ENCODE measurements around the gene GABRB3. TPM values are rescaled to one million over a fixed set of nuclear protein-coding genes. Genes with fewer than 3 reads are reported as not detected.

GABRB3 gene
- total and polyA plus RNA-seq, 2 donors (not counting 3 experiments of a cell fraction or from before 2014, with no cell fraction given) = 0.03 TPM; not detected in 1

DNA sequence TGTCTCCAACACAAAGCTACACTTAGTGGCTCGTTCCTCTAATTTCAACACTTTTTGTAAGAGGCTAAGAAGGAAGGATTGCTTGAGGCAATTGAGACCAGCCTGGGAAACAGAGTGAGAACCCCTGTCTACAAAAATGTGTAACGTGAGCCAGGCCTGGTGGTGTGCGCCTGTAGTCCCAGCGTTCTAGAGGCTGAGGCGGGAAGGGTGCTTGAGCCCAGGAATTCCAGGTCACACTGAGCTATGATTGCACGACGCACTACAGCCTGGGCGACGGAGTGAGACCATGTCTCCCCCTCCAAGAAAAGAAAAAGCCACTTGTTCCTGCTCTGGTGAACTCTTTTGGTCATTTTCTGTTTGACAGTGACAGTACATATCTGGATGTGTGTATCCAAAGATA is 127.9 kb downstream of the GABRB3 start:
- no peaks in the 10 kb centered on the region for H3K27me3 ChIP-seq (ENCODE audit: control insufficient read depth in 2 of 2, insufficient read depth in 2 of 2, low read length in 2 of 2)
- ChIA-PET POLR2A (no interaction called here), CTCF (no interaction called here)
- H3K36me3 ChIP-seq (ENCODE audit: control insufficient read depth in 2 of 2, extremely low read depth in 1 of 2, insufficient read depth in 2 of 2, low read length in 2 of 2) = no peaks in the 10 kb centered on the region
- H3K27ac ChIP-seq (ENCODE audit: insufficient read depth, low read depth, low read length) = no peak overlapping the region
- H3K4me2 ChIP-seq (ENCODE audit: insufficient read depth, low read length) = no peak overlapping the region
- no peaks in the 10 kb centered on the region for H3K9me1 ChIP-seq (replicated peaks; ENCODE audit: control insufficient read depth, extremely low read depth, insufficient read depth, low read length)
- no peaks in the 10 kb centered on the region for H3K4me1 ChIP-seq (ENCODE audit: control insufficient read depth, extremely low read depth, insufficient read depth, low read length)
- dilution Hi-C loops (cut with MboI; ENCODE audit: extremely low pct_ligation_motif_present, low sequenced_read_pairs) = no loop called here
- BruUV-seq (replicated peaks) = no TSS peak
- H3K4me3 ChIP-seq (replicated peaks in 1 of 3; ENCODE audit: insufficient read depth in 1 of 3, low read depth in 1 of 3, low read length in 3 of 3) = no peak overlapping the region
- H4K20me1 ChIP-seq (replicated peaks; ENCODE audit: control insufficient read depth, extremely low read depth, insufficient read depth, low read length) = no peaks in the 10 kb centered on the region
- no peak for TF ChIP-seq POLR2AphosphoS5 (IDR thresholded peaks at IDR 0.05; ENCODE audit: insufficient read depth, low read depth, low read length)
- TF ChIP-seq, protein P1, sequence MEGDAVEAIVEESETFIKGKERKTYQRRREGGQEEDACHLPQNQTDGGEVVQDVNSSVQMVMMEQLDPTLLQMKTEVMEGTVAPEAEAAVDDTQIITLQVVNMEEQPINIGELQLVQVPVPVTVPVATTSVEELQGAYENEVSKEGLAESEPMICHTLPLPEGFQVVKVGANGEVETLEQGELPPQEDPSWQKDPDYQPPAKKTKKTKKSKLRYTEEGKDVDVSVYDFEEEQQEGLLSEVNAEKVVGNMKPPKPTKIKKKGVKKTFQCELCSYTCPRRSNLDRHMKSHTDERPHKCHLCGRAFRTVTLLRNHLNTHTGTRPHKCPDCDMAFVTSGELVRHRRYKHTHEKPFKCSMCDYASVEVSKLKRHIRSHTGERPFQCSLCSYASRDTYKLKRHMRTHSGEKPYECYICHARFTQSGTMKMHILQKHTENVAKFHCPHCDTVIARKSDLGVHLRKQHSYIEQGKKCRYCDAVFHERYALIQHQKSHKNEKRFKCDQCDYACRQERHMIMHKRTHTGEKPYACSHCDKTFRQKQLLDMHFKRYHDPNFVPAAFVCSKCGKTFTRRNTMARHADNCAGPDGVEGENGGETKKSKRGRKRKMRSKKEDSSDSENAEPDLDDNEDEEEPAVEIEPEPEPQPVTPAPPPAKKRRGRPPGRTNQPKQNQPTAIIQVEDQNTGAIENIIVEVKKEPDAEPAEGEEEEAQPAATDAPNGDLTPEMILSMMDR (IDR thresholded peaks at IDR 0.05; ENCODE audit: extremely low read depth in 1 of 2, insufficient read depth in 1 of 2, low read depth in 1 of 2, low read length in 2 of 2) = no peak
- TF ChIP-seq GATA2 (IDR thresholded peaks at IDR 0.05; ENCODE audit: insufficient read depth, insufficient read length, low read depth, low read length) = no peak
- no peak for TF ChIP-seq POLR2A (IDR thresholded peaks at IDR 0.05; ENCODE audit: low read depth, low read length)
- TF ChIP-seq FOS (IDR thresholded peaks at IDR 0.05; ENCODE audit: borderline replicate concordance, insufficient read depth, low read length) = no peak
- no peak for TF ChIP-seq JUN (IDR thresholded peaks at IDR 0.05; ENCODE audit: borderline replicate concordance, insufficient read depth, insufficient read length, low read depth)
- no peak for TF ChIP-seq MYC (IDR thresholded peaks at IDR 0.05; ENCODE audit: low read depth, low read length)
- TF ChIP-seq EZH2 (IDR thresholded peaks at IDR 0.05; ENCODE audit: borderline replicate concordance, low read depth, low read length, severe bottlenecking) = no peak
- TF ChIP-seq, protein P2, sequence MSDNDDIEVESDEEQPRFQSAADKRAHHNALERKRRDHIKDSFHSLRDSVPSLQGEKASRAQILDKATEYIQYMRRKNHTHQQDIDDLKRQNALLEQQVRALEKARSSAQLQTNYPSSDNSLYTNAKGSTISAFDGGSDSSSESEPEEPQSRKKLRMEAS (IDR thresholded peaks at IDR 0.05; ENCODE audit: insufficient read depth, insufficient read length) = no peak
- H3K9me3 ChIP-seq (replicated peaks; ENCODE audit: control insufficient read depth, insufficient read depth, low read length) = peaks cover 8% of the 10 kb centered on the region
- no peak overlapping the region for H3K9ac ChIP-seq (replicated peaks; ENCODE audit: extremely low read depth, insufficient read depth, low read length)
- intact Hi-C loops (cut with micrococcal nuclease) = no loop called here
- H2AFZ ChIP-seq (ENCODE audit: low read depth, low read length) = no peak overlapping the region
- FAIRE-seq (no peak), DNase-seq (ENCODE audit: low read depth, low spot score) (no peak)
- no peaks in the 10 kb centered on the region for H3K79me2 ChIP-seq (ENCODE audit: control insufficient read depth, insufficient read depth, low read length)

Data from endothelial cell of umbilical vein (primary cell).